Stimulated activated CD4-positive, alpha-beta T cell treated with anti-CD3 and anti-CD28 coated beads, Interleukin-12 subunit alpha, Interleukin-12 subunit beta, amount 100 ng/mL, for 48 hours (primary cell): ENCODE measurements around the gene AHDC1.
"Not testable (repeated sequence)": the region's sequence is repeated elsewhere in the genome, so short reads cannot be mapped to it uniquely, and the experiment has no call there.

ENCODE experiments used
- DNase-seq, 3 donors: peaks; one replicate each; pipeline ENCODE4 v3.0.0-alpha.2; 2020; ENCODE audit warnings: low read depth in 2 of 3, low spot score in 1 of 3

The AHDC1 gene

DNA sequence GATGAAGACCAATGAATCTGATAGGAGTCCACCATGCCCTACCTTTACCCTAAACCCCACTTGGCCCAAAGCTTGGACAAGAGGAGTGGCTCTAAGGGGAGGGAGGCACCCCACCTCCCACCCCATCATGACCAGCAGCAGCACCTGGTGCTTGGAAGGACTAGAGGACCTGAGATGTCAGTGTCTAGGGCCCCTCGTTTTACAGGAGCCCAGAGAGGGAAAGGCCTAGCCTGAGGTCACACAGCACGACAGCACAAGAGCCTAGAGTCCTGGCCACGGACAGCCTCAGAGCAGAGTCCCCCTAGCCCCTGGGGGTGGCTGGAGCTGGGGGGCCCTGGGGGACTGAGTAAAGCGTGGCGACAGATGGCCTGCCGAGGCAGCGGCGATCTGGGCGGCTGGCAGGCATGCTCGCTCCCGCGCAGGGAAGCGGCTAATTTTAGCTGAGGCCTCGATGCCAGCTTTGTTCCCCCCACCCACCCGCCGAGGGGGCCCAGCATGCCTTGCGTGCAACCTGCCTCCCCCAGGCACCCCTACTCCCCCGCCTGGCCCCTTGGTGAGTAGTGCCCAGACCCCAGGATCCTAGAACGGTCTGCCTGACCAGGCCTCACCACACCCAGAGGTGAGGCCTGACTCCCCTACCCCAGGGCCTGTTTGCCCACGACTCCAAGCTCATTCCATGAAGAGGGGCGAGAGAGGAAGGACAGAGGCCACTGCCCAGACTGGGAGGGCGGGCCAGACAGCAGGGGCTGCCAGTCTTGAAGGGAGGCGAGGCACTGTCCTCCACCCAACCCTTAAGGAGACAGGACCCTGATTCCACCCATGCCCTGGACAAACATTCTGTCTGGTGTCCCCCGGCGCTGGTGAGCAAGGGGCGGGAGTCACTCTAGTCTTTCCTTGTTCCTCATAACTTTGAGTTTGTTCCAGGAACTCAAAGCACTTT lies 39.0 kb downstream of the AHDC1 start:
- no peak for DNase-seq

DNA sequence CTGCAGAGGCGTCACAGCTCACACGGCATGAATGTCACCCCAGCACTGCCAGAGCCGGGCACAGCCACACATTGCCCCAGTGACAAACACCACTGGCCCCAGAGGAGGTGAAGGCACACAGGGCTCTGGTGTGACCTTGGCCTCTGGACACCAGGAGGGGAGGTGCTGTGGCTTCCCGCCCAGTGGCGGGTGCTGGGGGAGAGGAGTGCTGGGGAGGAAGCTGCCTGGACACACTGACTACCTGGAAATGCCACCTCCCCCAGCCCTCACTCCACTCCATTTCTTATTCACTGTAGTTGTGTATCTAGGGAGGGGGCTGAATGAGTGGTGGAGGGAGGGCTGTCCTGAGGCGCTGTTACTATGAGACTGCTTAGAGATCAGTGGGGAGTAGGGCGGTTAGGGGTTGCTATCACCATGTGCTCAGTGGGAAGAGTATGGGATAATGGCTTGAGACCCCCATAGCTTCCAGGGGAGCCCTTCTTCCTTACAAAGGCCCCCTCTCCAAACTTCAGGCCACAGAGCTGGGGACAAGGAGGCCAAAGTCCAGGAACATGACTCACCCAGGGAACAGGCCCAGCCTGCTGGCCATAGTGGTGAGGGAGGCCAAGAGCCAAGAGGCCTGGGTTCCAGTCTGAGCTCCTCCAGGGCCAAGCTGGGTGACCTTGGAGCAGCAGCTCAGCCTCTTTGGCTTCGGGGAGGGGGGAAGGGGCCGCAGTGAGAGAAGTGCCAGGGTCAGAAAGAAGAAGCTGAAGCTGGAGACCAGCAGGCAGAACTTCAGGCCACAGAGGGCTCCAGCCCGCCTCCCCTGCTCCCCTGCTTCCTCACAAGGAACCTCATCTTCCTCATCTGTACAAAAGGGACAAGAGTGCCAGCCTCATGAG lies 40.1 kb downstream of the AHDC1 start:
- no peak for DNase-seq

DNA sequence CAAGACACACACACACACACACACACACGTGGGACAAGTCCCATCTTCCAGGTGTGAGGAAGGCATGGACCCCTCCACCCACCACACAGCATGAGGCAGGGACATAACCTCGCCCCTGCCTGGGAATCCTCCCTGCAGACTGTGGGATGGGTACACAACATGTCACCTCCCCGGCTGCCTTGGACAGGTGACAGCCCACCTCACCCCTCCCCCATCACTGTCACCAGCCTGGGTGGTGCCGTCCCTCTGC lies 40.7 kb downstream of the AHDC1 start:
- no peak for DNase-seq

DNA sequence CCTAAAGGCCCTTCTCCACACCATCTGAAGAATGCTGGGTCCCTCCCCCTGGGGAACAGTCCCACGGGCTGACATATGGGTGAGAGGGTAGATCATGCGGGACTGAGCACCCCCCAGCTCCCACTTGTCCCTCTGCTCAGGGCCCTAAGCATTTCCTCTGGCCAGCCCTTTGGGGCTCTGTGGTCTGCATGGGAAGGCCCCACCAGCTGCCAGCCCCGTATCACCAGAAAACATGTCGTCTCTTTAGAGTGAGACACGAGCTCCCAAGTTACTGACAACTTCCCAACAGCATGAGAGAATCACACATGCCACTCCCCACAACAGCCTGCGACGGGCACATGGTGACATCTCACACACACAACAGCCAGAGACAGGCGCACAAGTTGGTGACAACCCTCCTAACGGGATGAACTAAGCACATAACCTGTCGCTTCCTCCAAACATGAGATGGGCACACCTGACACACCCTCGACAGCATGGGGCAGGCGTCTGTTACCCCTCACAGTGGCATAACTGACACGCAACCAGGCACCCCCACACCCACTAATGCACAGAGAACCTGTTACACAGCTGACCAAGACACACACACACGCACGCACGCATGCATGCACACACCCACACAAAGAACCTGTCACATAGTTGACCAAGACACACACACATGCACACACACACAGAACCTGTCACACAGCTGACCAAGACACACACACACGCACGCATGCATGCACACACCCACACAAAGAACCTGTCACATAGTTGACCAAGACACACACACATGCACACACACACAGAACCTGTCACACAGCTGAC lies 41.2 kb downstream of the AHDC1 start:
- DNase-seq = no peak

DNA sequence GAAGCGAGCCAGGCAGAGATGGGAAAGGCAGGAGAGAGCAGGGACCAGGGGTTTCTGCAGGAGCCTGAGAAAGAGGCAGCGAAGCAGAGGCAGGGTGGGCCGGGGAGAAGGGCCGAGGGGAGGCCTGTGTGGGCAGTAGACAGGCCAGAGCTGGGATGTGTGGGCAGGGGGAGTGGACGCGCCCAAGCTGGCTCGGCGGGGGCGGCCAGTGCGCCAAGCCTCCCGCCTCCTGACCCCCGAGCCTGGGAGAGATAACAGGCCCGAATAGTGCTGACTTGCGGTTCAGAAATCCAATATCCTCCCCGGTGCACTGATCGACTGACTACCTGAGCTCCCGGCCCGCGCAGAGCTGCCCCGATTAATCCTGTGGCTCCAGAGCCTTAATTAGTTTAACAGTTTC lies 41.9 kb downstream of the AHDC1 start:
- DNase-seq = no peak

DNA sequence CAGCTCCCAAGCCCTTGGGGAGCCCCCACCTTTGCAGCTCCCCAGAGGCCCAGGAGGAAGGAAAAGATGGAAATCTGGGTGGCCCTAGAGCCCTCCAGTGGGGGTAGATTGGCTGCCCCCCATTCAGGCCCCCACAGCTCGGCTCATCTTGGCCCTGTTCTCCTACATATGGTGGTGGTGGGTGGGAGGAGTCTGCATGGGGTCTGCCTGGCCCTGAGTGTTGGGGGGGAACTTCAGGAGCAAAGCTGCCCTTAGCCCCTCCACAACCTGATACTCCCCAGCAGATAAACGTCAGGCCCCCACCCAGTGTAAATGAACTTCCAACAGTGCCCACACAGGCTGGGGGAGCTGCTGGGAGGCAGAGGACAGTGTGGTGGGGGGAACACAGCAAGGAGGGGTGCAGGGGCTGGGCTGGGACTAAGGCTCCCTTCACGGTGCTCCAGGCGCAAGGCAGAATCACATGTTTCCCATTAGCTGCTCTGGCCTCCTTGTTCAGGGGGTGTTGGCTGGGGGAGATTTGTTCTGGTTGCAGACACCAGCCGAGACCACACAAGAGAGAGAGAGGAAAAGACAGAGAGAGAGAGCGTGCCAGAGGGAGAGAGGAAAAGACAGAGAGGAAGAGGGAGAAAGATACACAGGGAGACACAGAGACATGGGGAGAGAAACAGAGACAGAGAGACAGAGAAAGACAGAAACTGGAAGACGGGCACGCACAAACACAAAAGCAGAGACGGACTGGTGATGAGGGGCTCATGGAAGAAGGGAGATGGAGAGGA lies 42.6 kb downstream of the AHDC1 start:
- DNase-seq = no peak

DNA sequence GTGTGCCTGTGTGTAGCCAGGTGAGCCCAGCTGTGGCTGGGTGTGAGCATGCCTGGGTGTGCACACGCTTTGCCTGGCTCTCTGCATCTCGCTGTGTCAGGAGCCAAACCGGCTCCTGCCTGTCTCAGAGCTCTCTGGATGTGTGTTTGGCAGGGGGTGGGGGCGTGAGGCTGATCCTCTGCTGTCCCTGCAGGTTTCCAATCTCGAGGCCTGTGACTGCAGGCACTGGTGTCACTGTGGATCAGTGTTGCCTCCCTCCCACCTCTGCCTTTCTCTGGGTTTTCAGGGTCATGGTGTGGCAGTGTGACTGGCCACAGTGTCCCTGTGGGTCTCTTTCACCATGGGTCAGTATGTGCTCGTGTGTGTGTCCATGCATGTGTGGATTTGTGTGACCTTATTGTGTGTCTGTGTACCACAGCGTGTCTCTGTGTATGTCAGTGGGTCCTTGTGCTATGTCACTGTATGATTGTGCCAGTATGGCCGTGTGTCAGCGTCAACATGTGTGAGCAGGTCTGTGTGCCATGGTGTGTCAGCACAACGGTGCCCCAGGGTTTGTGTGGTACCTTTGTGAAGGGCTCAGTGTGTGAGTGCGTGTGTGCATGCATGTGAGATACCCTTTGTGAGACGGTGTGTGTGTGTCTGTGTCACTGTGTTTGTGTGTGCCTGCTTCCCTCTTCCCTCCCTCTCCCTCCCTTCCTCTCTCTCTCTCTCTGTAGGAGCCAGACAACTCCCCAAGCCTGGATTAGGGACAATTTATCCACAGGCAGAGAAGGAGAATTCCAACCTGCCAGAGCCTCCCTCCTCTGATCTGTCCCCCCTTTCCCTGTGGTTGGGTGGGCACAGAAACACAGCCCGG lies 43.4 kb downstream of the AHDC1 start:
- DNase-seq = no peak

DNA sequence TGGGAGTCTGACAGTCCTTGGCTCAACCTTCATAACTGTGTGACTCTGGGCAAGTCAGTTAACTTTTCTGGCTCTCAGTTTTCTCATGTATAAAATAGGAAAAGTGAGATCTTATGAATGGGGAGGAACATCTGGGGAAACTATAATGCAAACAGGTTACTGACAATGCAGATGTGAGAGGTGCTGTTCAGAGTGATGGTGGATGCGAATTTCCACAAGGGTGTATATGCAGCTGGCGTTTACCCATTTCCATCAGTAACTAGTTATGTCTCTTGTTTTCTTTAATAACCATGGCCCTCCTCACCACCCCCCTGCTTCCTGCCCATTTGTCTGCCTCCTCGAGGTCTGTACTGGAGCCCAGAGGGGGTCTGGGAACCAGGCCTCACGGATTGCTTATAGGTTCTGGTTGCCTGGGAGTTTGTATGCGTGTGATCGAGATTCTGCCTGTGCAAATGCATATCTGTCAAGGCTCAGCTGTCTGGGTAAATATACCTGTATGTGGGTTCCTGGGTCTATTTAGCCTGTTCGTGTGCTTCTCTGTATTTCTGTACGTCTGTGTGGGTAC lies 44.4 kb downstream of the AHDC1 start:
- no peak for DNase-seq

DNA sequence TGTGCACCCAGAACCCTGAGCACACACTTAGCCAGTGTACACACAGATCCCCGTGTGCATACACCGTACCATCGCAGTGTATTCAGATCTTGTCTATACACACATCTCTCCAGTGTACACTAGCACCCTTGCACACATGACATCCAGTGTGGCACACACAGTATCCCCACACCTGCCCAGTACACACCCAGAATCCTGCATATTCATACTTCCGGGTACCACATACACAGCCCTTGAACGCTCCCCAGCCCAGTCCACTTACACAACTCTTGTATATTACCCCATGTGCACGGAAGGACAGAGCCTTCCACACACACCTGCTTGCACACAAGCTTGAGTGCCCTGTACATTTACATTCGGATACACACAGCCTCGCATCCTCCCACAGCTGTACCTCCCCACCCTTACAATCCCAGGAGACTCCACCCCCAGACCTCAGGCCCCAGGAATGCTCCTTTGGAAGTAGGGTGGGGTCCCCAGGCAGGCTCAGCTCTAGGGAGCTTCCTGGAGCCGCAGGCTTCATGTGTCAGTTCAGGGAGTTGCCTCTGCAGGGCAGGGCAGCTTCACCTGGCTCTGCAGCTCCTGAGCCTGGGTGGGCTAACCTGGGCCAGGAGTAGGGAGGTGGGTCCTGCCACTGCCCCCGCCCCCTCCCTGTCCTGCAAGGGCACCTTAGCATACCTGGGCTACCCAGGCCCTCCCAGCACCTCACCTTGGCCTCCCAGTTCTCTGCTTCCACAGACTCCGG lies 46.2 kb downstream of the AHDC1 start:
- DNase-seq = no peak

DNA sequence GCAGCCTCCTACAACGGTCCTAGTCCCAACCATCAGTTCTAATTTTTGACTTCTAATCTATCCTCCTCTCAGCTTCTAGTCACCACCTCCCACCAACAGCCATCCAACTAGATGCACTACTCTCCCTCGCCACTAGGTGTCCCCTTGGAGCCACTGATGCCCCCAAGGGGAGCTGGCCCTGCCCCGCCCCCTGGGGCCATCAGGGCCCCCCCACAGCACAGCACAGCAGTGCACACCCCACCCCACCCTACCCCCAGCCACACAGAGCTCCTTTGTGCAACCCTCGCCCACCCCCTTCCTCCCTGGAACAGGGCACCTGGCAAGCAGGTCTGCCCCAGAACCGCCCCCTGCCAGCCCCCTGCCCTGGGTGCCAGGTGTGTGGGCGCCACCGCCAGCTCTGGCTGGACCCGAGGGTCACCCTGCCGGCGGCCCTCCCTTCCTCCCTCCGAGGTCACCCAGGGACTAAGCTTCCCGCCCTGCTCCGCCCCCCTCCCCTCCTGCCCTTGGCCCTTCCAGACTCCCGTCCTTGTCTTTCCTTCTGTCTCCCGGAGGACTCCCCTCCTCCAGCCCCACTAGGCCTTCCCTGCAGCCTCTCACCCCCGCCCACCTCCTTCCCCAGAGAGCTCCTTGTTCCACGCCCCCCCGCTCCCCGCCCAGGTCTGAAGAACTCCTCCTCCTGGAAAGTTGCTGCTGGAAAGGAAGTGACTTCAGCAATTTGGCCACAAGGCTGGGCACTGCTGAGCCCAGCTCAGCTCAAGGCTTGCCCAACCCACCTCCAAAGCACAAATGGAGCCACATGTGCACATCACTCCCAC lies 47.0 kb downstream of the AHDC1 start:
- peak; percentile 61 to 80 (median 62) for DNase-seq

DNA sequence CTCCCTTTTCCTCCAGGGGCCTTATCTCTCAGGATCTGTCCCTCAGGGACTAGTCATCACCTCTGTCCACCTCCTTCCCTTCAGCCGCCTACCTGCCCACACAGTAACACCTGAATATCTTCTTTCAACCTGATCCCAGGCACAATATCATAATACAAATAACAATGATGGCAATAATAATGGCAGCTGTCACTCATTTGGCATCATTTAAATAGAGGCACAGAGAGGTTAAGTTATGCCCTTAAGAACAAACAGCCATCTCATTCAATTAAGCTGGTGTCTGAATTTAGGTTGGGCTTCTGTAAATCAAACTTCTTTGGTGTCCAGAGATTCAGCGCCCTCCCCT lies 47.5 kb downstream of the AHDC1 start:
- no peak for DNase-seq

DNA sequence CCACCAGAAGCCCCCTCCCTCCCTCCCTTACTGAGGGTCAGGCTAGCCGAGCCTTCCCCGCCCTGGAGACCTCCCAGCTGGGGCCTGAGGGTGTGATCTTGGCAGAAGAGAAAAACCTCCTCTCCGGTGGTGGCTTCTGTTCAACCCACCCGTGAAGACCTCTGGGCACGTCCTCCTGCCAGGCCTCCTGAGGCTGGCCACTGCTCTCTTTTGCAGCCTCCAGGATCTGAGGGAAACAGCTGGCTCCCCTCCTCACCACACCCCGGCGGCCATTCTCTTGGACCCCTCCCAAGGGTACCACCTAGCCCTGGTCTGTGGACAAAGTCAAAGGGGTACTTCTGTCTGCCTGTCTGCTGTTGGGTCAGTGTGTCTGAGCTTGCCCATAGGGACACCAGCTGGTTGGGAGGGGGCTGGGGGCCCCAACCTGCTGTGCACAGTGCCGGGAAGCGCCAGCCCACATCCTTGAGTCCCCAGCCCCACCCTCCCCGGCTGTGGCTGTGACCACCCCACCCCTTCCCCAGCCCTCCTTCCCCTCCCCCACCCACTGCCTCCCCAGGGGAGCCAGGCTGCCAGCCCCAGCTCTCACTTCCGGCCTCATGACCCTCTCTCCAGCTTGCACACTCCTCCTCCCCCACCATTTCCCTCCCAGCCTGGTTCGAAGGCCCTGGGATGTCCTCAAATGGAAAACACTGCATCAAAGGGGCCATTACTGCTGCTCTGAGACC lies 48.1 kb downstream of the AHDC1 start:
- no peak for DNase-seq

DNA sequence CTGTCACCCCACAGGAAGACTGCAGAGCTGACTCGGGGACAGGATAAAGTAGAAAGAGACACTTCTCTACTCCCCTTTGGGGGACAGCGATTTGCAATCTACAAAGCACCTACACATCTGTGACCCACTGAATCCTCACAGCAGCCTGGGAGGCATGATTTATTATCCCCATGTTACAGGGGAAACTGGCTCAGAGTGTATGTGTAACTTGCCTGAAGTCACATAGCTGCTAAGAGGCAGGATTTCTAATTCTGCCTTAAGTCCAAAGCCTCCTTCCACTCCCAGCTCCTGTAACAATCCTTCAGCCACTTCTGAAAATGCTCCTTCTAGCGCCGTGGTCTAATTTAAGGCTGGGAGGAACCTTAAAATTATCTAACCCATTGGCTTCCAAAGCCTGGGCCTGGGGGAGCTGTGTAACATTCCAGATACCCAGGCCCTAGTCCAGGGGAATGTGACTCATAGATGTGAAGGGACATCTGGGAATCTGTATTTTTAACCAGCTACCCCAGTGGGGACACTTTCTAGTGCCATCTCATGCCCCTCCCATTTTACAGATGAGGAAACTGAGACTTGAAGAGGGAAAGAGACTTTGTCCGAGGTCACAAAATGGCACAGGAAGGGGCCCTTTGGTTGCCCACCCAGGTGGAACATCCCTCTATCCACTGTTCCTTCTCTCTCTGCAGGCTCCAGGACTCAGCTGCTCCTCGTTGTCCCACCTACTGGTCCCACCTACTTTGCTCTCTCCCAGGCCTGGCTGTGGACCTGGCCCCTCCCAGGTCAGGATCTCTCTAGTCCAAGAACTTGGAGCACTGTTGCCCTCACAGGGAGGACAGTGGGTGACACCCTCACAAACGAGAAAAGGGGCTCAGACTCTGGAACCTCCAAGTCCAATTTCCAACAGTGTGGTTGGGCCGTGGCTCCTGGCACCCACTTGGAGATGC lies 48.9 kb downstream of the AHDC1 start:
- no peak for DNase-seq

DNA sequence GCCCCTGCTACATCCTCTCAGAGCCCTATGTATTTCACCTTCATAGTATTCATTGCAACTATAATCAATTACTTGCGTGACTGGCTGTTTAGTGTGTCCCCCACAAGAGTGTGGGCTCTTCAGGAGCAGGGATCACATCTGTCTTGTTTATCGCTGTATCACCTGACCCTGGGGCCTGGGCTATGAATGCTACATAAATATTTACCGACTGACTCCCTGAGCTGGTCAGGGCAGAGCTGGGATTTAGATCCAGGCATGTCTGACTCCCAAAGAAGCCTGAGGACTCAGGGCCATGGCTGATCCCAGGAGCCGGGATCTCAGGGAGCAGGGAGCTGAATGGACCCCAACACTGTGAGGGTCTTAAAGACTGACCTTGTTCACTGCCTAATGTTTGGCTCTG lies 49.7 kb downstream of the AHDC1 start:
- DNase-seq = no peak

DNA sequence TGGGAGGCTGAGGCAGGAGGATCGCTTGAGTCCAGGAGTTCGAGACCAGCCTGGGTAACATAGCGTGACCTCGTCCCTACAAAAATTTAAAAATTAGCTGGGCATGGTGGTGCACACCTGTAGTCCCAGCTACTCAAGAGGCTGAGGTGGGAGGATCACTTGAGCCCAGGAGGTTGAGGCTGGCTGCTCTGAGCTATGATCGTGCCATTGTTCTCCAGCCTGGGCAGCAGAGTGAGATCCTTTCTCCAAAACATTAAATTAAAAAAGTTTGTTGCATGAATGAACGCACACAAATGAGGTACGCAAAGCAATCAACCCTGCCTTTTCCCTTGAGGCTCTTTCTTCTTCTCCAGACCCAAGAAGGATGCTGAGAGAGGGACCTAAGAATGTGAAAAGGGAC lies 50.1 kb downstream of the AHDC1 start:
- not testable (repeated sequence) for DNase-seq

DNA sequence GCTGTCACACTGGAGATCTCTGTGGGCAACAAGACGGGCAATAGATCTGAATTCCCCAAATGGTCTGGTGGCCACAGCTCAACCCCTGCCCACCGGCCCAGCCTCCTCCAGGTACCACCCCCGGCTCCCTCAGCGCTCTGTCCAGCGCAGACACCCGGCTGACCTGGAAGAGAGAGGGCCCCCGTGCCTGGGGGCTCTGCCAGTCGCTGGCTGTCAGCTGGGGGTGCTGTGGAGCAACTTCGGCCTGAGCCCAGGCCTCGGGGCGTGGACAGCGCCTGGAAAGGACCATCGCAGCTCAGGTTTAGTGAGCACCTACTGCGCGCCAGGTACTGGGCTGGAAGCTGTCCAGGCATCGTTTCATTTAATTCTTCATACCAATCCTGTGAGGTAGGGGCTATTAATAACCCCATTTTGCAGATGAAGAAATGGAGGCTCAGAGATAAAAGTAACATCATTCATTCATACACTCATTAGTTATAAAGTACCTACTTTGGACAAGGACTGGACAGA lies 51.0 kb downstream of the AHDC1 start:
- DNase-seq = no peak
